Omental fat pad (tissue), 4 donors: ENCODE data around the gene MEN1. TPM values are rescaled to one million over a fixed set of nuclear protein-coding genes. Genes with fewer than 3 reads are reported as not detected.

Experiments used
- ATAC-seq: fragments of 150-250 bp; one replicate; pipeline ENCODE4 v1.9.1; 2016; ENCODE audit warnings: mild to moderate bottlenecking, moderate library complexity; ENCODE audit not compliant: low FRiP score
- DNase-seq: peaks from one replicate; pipeline ENCODE4 v3.0.0-alpha.2; 2019; ENCODE audit warnings: low spot score
- total RNA-seq, 4 donors: library from RNA; depleted of rRNA; stranded (reverse); fragments of >200 nt; gene quantifications; one replicate each; pipeline ENCODE4 v1.1.0, GENCODE V29; 2016
- TF ChIP-seq, protein P1 (sequence below), 3 donors: fragments of 450-650 bp; IDR thresholded peaks; one replicate each; pipeline ENCODE4 v1.5.1; 2016 to 2017; ENCODE audit warnings: antibody characterized with exemption in 3 of 3, mild to moderate bottlenecking in 3 of 3, moderate library complexity in 2 of 3

The MEN1 gene
- total RNA-seq, 4 donors from 2014 or later, result 7.3 to 20.2 (median 12.2) TPM

DNA sequence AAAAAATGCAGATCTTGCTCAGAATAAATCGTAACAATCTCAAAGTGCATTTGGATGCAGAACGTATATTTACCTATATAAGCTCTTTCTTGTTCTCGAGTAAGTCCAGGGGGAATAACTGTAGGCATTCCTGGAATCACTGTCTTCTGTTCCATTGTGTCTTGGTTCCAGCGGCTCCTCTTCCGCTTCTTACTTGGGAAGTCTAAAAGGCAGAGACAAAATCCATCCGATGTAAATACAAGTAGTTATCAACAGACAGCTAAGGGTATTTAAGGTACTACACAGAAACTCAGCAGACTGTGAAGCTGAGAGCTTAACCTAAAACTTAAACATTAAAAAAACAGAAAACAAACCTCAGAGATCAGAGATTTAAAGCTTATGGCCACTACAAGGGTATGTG, 33.9 kb downstream of the MEN1 start:
- ATAC-seq (no peak), DNase-seq (no peak)
- TF ChIP-seq, protein P1, sequence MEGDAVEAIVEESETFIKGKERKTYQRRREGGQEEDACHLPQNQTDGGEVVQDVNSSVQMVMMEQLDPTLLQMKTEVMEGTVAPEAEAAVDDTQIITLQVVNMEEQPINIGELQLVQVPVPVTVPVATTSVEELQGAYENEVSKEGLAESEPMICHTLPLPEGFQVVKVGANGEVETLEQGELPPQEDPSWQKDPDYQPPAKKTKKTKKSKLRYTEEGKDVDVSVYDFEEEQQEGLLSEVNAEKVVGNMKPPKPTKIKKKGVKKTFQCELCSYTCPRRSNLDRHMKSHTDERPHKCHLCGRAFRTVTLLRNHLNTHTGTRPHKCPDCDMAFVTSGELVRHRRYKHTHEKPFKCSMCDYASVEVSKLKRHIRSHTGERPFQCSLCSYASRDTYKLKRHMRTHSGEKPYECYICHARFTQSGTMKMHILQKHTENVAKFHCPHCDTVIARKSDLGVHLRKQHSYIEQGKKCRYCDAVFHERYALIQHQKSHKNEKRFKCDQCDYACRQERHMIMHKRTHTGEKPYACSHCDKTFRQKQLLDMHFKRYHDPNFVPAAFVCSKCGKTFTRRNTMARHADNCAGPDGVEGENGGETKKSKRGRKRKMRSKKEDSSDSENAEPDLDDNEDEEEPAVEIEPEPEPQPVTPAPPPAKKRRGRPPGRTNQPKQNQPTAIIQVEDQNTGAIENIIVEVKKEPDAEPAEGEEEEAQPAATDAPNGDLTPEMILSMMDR (IDR thresholded peaks at IDR 0.05), result no peak

DNA sequence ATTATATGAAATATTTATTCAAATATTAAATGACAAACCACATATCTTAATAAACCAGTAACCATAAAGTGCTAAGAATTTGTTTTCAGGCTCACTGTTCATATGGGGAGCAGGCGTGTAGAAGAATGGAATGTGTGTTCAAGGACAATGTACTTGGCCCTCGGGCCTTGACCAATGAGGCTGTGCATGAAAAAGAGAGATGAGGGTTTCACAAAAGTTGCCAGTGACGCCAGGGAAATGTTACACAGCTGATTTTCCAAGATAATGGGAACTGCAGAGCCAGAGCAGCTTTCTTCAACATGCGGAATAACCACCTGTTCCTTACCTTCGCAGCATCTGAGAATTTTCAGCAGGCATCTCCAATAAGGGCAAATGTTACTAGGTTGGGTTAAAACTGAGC, 36.2 kb downstream of the MEN1 start:
- no peak for DNase-seq
- ATAC-seq, result no peak
- TF ChIP-seq, protein P1 (IDR thresholded peaks at IDR 0.05), result no peak

DNA sequence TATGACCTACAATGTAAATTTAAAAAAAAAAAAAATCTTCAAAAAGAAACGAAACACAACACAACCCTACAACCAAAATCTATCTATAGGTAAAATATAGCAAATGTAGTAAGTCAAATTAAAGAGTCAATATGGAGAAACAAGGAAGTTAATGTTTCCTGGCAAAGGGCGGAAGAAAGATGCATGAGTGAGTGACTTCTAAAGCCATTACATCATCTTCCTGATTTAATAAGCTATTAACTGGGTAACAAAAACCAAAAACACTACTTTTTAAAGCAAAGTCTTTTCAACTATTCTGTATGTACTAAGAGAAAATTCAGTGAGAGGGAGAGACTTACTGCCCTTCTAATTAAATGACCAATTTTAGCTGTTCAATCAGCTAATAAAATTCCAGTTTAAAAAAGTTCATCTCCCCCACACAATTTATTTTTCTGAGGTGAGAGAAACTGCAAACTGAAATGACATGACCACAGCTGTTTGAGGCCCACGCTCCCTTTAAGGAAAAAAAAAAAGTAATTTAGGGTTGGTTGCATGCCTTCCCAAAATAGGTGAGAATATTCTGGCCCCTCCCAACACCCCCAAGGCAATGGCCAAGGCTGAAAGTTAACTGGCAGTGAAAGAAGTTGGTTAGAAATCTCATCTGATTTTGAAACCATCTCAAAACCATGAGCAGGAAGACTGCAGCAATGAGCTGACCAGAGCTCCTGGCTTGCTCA, 37.9 kb downstream of the MEN1 start:
- DNase-seq (no peak), ATAC-seq (no peak)
- TF ChIP-seq, protein P1 (IDR thresholded peaks at IDR 0.05), result no peak

DNA sequence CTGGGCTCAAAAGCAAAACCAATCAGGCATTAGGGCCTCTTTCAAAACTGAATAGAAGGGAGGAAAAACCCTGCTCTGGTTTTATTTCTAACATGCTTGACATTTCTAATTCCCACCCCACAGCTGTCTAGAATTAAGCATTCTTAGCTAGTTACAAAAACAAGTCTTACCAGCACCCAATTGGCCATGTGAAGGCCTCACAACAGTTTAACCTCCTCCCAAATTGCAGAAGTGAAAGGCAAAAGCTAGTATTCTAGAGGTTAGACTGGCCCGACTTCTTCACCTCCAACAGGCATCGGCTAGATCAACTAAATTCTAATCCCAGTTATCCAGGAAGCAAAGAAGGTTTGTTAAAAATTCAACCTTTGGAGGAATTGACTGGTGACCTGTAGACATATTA, 38.5 kb downstream of the MEN1 start:
- ATAC-seq (no peak), DNase-seq (no peak)
- TF ChIP-seq, protein P1 (IDR thresholded peaks at IDR 0.05), result no peak

DNA sequence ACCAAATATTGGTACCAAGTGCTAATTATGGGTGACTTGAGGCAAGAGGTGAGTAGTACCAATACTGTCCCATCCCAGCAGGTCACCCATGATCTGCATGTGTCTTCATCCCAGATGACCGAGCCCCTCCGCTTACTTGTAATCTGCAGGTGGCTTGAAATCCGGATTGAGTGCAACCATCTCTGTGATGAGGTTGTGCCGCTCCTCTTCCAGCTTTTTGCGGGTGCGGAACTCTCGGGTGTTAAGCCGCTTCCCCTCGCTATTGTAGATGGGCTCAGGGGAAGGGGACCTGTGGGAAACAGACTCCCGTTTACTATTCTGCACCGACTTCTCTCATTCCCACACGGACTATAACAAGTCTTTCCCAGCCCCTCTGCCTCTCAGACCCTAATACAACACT, 40.2 kb downstream of the MEN1 start:
- TF ChIP-seq, protein P1 (IDR thresholded peaks at IDR 0.05), result no peak
- no peak for ATAC-seq
- no peak for DNase-seq

DNA sequence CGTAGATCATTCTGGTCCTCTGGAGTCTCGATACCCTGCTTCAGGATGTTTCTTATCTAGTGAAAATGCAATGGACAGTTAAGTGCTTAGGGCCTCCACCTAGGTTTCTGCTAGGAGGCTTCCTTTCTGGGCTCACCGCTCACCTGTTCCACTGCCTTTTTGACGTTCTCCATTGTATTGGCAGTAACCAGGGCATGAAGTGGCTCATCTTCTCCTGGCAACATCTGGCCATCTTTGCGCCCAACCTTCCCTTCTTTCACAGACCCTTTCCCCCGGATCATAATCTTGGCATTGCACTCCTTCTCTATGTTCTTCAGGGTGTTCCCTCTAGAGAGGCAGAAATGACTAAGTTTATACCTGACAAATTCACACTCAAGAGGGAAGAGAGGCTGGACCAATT, 41.1 kb downstream of the MEN1 start:
- ATAC-seq (no peak), DNase-seq (no peak)

DNA sequence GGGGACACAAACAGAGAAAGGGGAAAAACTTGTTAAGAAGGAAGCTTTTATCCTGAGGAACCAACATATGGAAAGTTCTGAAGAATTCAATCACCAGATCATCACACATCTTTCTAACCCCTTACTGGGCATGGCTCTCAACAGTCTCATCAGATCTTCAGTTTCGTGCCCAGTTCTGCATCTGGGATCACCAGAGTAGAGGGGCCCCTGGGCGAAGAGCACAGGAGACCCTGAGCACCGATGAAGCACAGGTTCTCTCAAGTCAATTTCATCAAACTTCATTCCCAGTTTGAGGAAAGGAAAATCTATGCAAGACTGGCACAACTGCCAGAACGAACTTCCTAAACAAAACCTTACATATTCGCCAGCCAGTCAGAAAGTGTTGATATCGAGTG, 42.1 kb downstream of the MEN1 start:
- ATAC-seq (no peak), DNase-seq (no peak)
- TF ChIP-seq, protein P1 (IDR thresholded peaks at IDR 0.05), result no peak

More for the DNA sequence above, 41.1 kb downstream of the MEN1 start:
- TF ChIP-seq, protein P1 (IDR thresholded peaks at IDR 0.05), result no peak
